Ovary (tissue), 9 donors: ENCODE data around the gene DCLK3. TPM values are rescaled to one million over a fixed set of nuclear protein-coding genes. Genes with fewer than 3 reads are reported as not detected.

ENCODE experiments used
- DNase-seq, 5 donors: peaks; one replicate each; pipeline ENCODE4 v3.0.0-alpha.2; 2019 to 2020
- H3K27ac ChIP-seq, 2 donors: fragments of 200-600 bp; one replicate each; pipeline versions ENCODE4 v1.5.1 to v1.8.0; 2019 to 2022
- H3K27me3 ChIP-seq: fragments of 200-600 bp; one replicate; pipeline ENCODE4 v1.8.0; 2022
- H3K36me3 ChIP-seq: fragments of 200-600 bp; sonication (generic); one replicate; pipeline ENCODE4 v1.5.1; 2019
- H3K4me1 ChIP-seq: one replicate; pipeline ENCODE4 v1.8.1; 2013; ENCODE audit warnings: mild to moderate bottlenecking, moderate library complexity; ENCODE audit not compliant: insufficient read depth
- H3K4me3 ChIP-seq: fragments of 200-600 bp; sonication (generic); one replicate; pipeline ENCODE4 v1.5.1; 2017
- H3K9me3 ChIP-seq, 2 donors: fragments of 200-600 bp in 1 of 2; sonication (generic) in 1 of 2; one replicate each; pipeline versions ENCODE4 v1.5.1 to v1.8.1; 2013 to 2019; ENCODE audit warnings: mild to moderate bottlenecking in 1 of 2, moderate library complexity in 1 of 2
- CTCF ChIP-seq, 3 donors: fragments of 450-650 bp in 2 of 3; fragments of 200-600 bp in 1 of 3; IDR thresholded peaks; one replicate each; pipeline versions ENCODE4 v1.5.1 to v1.8.0; 2016 to 2022; ENCODE audit warnings: antibody characterized with exemption in 3 of 3, mild to moderate bottlenecking in 1 of 3
- EP300 ChIP-seq: sonication (generic); formaldehyde crosslinking; IDR thresholded peaks from one replicate; pipeline ENCODE4 v1.6.1; 2017; ENCODE audit warnings: antibody characterized with exemption
- POLR2A ChIP-seq: fragments of 450-650 bp; IDR thresholded peaks from one replicate; pipeline ENCODE4 v1.6.1; 2017; ENCODE audit warnings: antibody characterized with exemption, mild to moderate bottlenecking, moderate library complexity
- WGBS, 3 donors: extraction: QIAGEN DNeasy Blood & Tissue Kit in 1 of 3; methylation state at CpG; one replicate each; pipeline versions ENCODE4 v1.1.5 to v1.1.7; 2013 to 2017; 5-methylcytosine and 5-hydroxymethylcytosine counted together
- intact Hi-C, 4 donors: fragments of 100-400 bp; cut with DNase I; formaldehyde crosslinking; loops; one replicate each; pipeline versions ENCODE4 v1.11.0 to v1.15.1; 2022 to 2023
- polyA plus RNA-seq, 2 donors: library from polyadenylated mRNA; stranded (reverse); fragments of 200-250 nt in 1 of 2; fragments of 350-450 nt in 1 of 2; fragmentation: Illumina TruSeq in 1 of 2; extraction: RNeasy Lipid Tissue Mini Kit (QIAGEN cat#74804) in 1 of 2; gene quantifications; one replicate each; pipeline ENCODE4 v1.2.3, GENCODE V29; 2013 to 2014
- total RNA-seq, 7 donors: library from RNA; depleted of rRNA in 2 of 7; stranded (reverse); fragments of >200 nt in 2 of 7; fragmentation: NEBNext Ultra II Directional in 3 of 7; extraction: Animal tissue kit (Norgen Biotek cat#: 25700) in 3 of 7; gene quantifications; one replicate each; pipeline versions ENCODE4 v1.1.0 to v1.2.4, GENCODE V29; 2016 to 2023
- donor health status: DM: no; HTN: no; CAD: no; lungs with moderate emphysema.
- donor health status: DM: no; HTN: no; CAD: no.
- donor health status: Bipolar disorder and iron deficiency.
- donor health status: DM: yes; HTN: yes; CAD: no.
- donor health status: DM: no; HTN: no; CAD: no.
- donor health status: DM: yes; HTN: yes; CAD: no.

DCLK3 gene
- total and polyA plus RNA-seq, 9 donors, result under 0.01 to 0.12 (median 0.05) TPM; not detected in 4

- Histone ChIP-seq H3K9me3 (no peaks in the 10 kb centered on the region), H3K4me3 (no peak overlapping the region), H3K27ac (no peak overlapping the region), H3K27me3 (no peaks in the 10 kb centered on the region), H3K36me3 (no peaks in the 10 kb centered on the region), H3K4me1 (no peaks in the 10 kb centered on the region)
- no peak for DNase-seq
- intact Hi-C loops, result no loop called here
- 7 to 9% (median 8%) methylated on average over 2 of the region's 2 CpGs for WGBS, 3 donors
- TF ChIP-seq CTCF (IDR thresholded peaks at IDR 0.05) (no peak), POLR2A (no peak), EP300 (no peak)
Measured at GRCh38 chr3:36666166-36666565, 98.2 kb downstream of the DCLK3 start.

GRCh38 chr3:36663666-36664291 is 100.6 kb downstream of the DCLK3 start:
- 50 to 70% (median 58%) methylated on average over 2 of the region's 2 CpGs for WGBS, 3 donors
- no peak for DNase-seq
- intact Hi-C loops, result no loop called here

GRCh38 chr3:36662626-36663025 is 101.7 kb downstream of the DCLK3 start:
- no peak overlapping the region for H3K27ac ChIP-seq
- no peak overlapping the region for H3K4me3 ChIP-seq
- H3K36me3 ChIP-seq, result no peaks in the 10 kb centered on the region
- H3K27me3 ChIP-seq, result no peaks in the 10 kb centered on the region
- H3K9me3 ChIP-seq, result no peaks in the 10 kb centered on the region
- intact Hi-C loops, result no loop called here
- DNase-seq, result no peak
- WGBS, 3 donors, result 45 to 70% (median 60%) methylated on average over 4 of the region's 4 CpGs
- H3K4me1 ChIP-seq, result no peaks in the 10 kb centered on the region
- TF ChIP-seq EP300 (no peak), CTCF (IDR thresholded peaks at IDR 0.05) (no peak), POLR2A (no peak)

More at GRCh38 chr3:36663666-36664291, 100.6 kb downstream of the DCLK3 start:
- TF ChIP-seq POLR2A (no peak), EP300 (no peak), CTCF (IDR thresholded peaks at IDR 0.05) (no peak)
- H3K9me3 ChIP-seq, result no peaks in the 10 kb centered on the region
- no peaks in the 10 kb centered on the region for H3K4me1 ChIP-seq
- no peak overlapping the region for H3K27ac ChIP-seq
- H3K27me3 ChIP-seq, result no peaks in the 10 kb centered on the region
- no peaks in the 10 kb centered on the region for H3K36me3 ChIP-seq
- no peak overlapping the region for H3K4me3 ChIP-seq

Other genes with a start within 250 kb of the DCLK3 start
- gene TRANK1, start 180.5 kb upstream of the DCLK3 start, total RNA-seq, result 10 to 100 TPM; 10.7 to 42.4 (median 27.4) TPM
- 10 to 100 TPM; 11.4 to 24.6 TPM for gene TRANK1, start 180.5 kb upstream of the DCLK3 start, polyA plus RNA-seq
- 10 to 100 TPM; 25.0 to 40.0 (median 33.1) TPM for gene EPM2AIP1, start 228.6 kb upstream of the DCLK3 start, total RNA-seq
- 10 to 100 TPM; 10.2 to 15.9 TPM for gene EPM2AIP1, start 228.6 kb upstream of the DCLK3 start, polyA plus RNA-seq
- 10 to 100 TPM; 16.8 to 31.0 (median 21.4) TPM for gene MLH1, start 229.0 kb upstream of the DCLK3 start, total RNA-seq
- 10 to 100 TPM; 14.1 to 44.3 TPM for gene MLH1, start 229.0 kb upstream of the DCLK3 start, polyA plus RNA-seq